ENCODE measurements around the gene CD69. TPM values are rescaled to one million over a fixed set of nuclear protein-coding genes. Genes with fewer than 3 reads are reported as not detected.

Gene CD69
- total RNA-seq, 4 donors from 2014 or later, result 0.47 to 2.6 (median 1.1) TPM

- no peak overlapping the region for H3K4me3 ChIP-seq
- H3K4me1 ChIP-seq, result no peaks in the 10 kb centered on the region
- 81 to 100% methylated on average over 2 to 5 of the region's 5 CpGs for WGBS, 2 donors (ENCODE audit: low coverage in 1 of 2)
- ATAC-seq, result no peak
- TF ChIP-seq POLR2AphosphoS5 (IDR thresholded peaks at IDR 0.05), result no peak
- H3K27ac ChIP-seq, result no peak overlapping the region
- H3K27me3 ChIP-seq, result peaks cover 11% of the 10 kb centered on the region
- H3K9me3 ChIP-seq, result no peaks in the 10 kb centered on the region
- H3K36me3 ChIP-seq, result no peaks in the 10 kb centered on the region
These were observed 3.2 kb downstream of the CD69 start for GRCh38 chr12:9757433-9758025.

GRCh38 chr12:9756706-9757105, 4.0 kb downstream of the CD69 start:
- Histone ChIP-seq H3K4me1 (no peaks in the 10 kb centered on the region), H3K27me3 (peaks cover 11% of the 10 kb centered on the region), H3K4me3 (no peak overlapping the region), H3K9me3 (no peaks in the 10 kb centered on the region), H3K36me3 (no peaks in the 10 kb centered on the region), H3K27ac (no peak overlapping the region)
- no peak for TF ChIP-seq POLR2AphosphoS5 (IDR thresholded peaks at IDR 0.05)
- no peak for TF ChIP-seq POLR2A (IDR thresholded peaks at IDR 0.05)
- no peak for TF ChIP-seq CTCF (IDR thresholded peaks at IDR 0.05)
- TF ChIP-seq EP300 (IDR thresholded peaks at IDR 0.05), result no peak
- no peak for ATAC-seq
- 83 to 91% methylated on average over 4 to 5 of the region's 5 CpGs for WGBS, 2 donors (ENCODE audit: low coverage in 1 of 2)

- H3K36me3 ChIP-seq, result no peaks in the 10 kb centered on the region
- no peak for TF ChIP-seq POLR2AphosphoS5 (IDR thresholded peaks at IDR 0.05)
- no peak for TF ChIP-seq EP300 (IDR thresholded peaks at IDR 0.05)
- no peak for TF ChIP-seq POLR2A (IDR thresholded peaks at IDR 0.05)
- TF ChIP-seq CTCF (IDR thresholded peaks at IDR 0.05), result no peak
- WGBS, 2 donors (ENCODE audit: low coverage in 1 of 2), result 84 to 95% methylated on average over 2 of the region's 2 CpGs
- no peak overlapping the region for H3K27ac ChIP-seq
- H3K9me3 ChIP-seq, result no peaks in the 10 kb centered on the region
- no peak overlapping the region for H3K4me3 ChIP-seq
- peaks cover 0 to 4% (median 0%) of the 10 kb centered on the region in 3 donors for H3K4me1 ChIP-seq
- no peak for ATAC-seq
- H3K27me3 ChIP-seq, result peaks cover 11% of the 10 kb centered on the region
These were observed 4.5 kb downstream of the CD69 start for GRCh38 chr12:9756170-9756569.

GRCh38 chr12:9755567-9755966, 5.1 kb downstream of the CD69 start:
- H3K4me3 ChIP-seq, result no peak overlapping the region
- no peaks in the 10 kb centered on the region for H3K9me3 ChIP-seq
- ATAC-seq, result no peak
- H3K36me3 ChIP-seq, result no peaks in the 10 kb centered on the region
- H3K27me3 ChIP-seq, result peaks cover 11% of the 10 kb centered on the region
- TF ChIP-seq POLR2A (IDR thresholded peaks at IDR 0.05) (no peak), CTCF (IDR thresholded peaks at IDR 0.05) (no peak), POLR2AphosphoS5 (IDR thresholded peaks at IDR 0.05) (no peak), EP300 (IDR thresholded peaks at IDR 0.05) (no peak)
- no peak overlapping the region for H3K27ac ChIP-seq
- WGBS, 2 donors (ENCODE audit: low coverage in 1 of 2), result 69 to 77% methylated on average over 2 of the region's 2 CpGs
- H3K4me1 ChIP-seq, result peaks cover 0 to 10% (median 0%) of the 10 kb centered on the region in 3 donors

GRCh38 chr12:9755035-9755434, 5.7 kb downstream of the CD69 start:
- TF ChIP-seq CTCF (IDR thresholded peaks at IDR 0.05), result no peak
- no peak for TF ChIP-seq EP300 (IDR thresholded peaks at IDR 0.05)
- no peak for TF ChIP-seq POLR2AphosphoS5 (IDR thresholded peaks at IDR 0.05)
- no peak for TF ChIP-seq POLR2A (IDR thresholded peaks at IDR 0.05)

More at GRCh38 chr12:9755035-9755434, 5.7 kb downstream of the CD69 start:
- H3K27ac ChIP-seq, result no peak overlapping the region
- H3K27me3 ChIP-seq, result peaks cover 11% of the 10 kb centered on the region
- H3K4me3 ChIP-seq, result no peak overlapping the region
- no peak for ATAC-seq
- no peaks in the 10 kb centered on the region for H3K36me3 ChIP-seq
- H3K4me1 ChIP-seq, result peaks cover 0 to 12% (median 0%) of the 10 kb centered on the region in 3 donors
- H3K9me3 ChIP-seq, result no peaks in the 10 kb centered on the region

All from gastroesophageal sphincter (tissue), 4 donors.